Esophagus muscularis mucosa (tissue), 4 donors: ENCODE measurements around the gene MAP6. TPM values are rescaled to one million over a fixed set of nuclear protein-coding genes. Genes with fewer than 3 reads are reported as not detected.
A peak's percentile ranks its signal among the peaks of the same experiment; 100 is the strongest.

Experiments used
- DNase-seq: peaks from one replicate; pipeline ENCODE4 v3.0.0-alpha.2; 2017; ENCODE audit errors: extremely low spot score
- H3K27ac ChIP-seq, 4 donors: fragments of 200-600 bp; sonication (generic); replicated peaks in 1 of 4; 1 replicate in 3 of 4; 2 replicates in 1 of 4; pipeline ENCODE4 v1.5.1; 2016 to 2019; ENCODE audit warnings: mild to moderate bottlenecking in 1 of 4
- H3K27me3 ChIP-seq, 4 donors: fragments of 200-600 bp; sonication (generic); one replicate each; pipeline versions ENCODE4 v1.5.1 to v1.6.0; 2016 to 2019
- H3K36me3 ChIP-seq, 4 donors: fragments of 200-600 bp; sonication (generic); one replicate each; pipeline ENCODE4 v1.5.1; 2016 to 2019
- H3K4me1 ChIP-seq, 4 donors: fragments of 200-600 bp; sonication (generic); one replicate each; pipeline ENCODE4 v1.5.1; 2016 to 2019
- H3K4me3 ChIP-seq, 4 donors: fragments of 200-600 bp; sonication (generic); 1 replicate in 2 of 4; 2 replicates in 2 of 4; pipeline ENCODE4 v1.5.1; 2016 to 2019; ENCODE audit warnings: mild to moderate bottlenecking in 4 of 4, moderate library complexity in 1 of 4
- H3K9me3 ChIP-seq, 4 donors: fragments of 200-600 bp; sonication (generic); 1 replicate in 3 of 4; 2 replicates in 1 of 4; pipeline ENCODE4 v1.5.1; 2016 to 2019
- EP300 ChIP-seq: sonication (generic); formaldehyde crosslinking; IDR thresholded peaks from one replicate; pipeline ENCODE4 v1.6.1; 2017; ENCODE audit warnings: antibody characterized with exemption
- POLR2A ChIP-seq: fragments of 450-650 bp; IDR thresholded peaks from one replicate; pipeline ENCODE4 v1.6.1; 2017; ENCODE audit warnings: antibody characterized with exemption, moderate library complexity, mild to moderate bottlenecking, low read depth
- POLR2AphosphoS5 ChIP-seq, 2 donors: sonication (generic); formaldehyde crosslinking; IDR thresholded peaks; one replicate each; pipeline ENCODE4 v1.6.1; 2017; ENCODE audit warnings: antibody characterized with exemption in 2 of 2
- WGBS: methylation state at CpG from one replicate; pipeline ENCODE4 v1.1.5; 2018; 5-methylcytosine and 5-hydroxymethylcytosine counted together
- intact Hi-C: fragments of 100-400 bp; cut with DNase I; formaldehyde crosslinking; loops from one replicate; pipeline ENCODE4 v1.15.1; 2023
- total RNA-seq, 4 donors: library from RNA; depleted of rRNA; stranded (reverse); fragments of >200 nt; gene quantifications; one replicate each; pipeline versions ENCODE4 v1.1.0 to v1.2.1, GENCODE V29; 2016
- TF ChIP-seq, protein P1 (sequence below), 3 experiments: fragments of 200-600 bp in 2 of 3; fragments of 450-650 bp in 1 of 3; sonication (generic) in 2 of 3; IDR thresholded peaks; one replicate each; pipeline ENCODE4 v1.5.1; 2017 to 2019; ENCODE audit warnings: antibody characterized with exemption in 3 of 3, mild to moderate bottlenecking in 2 of 3, moderate library complexity in 1 of 3

The MAP6 gene
- total RNA-seq, 4 donors from 2014 or later: 20.7 to 43.8 (median 30.5) TPM

DNA sequence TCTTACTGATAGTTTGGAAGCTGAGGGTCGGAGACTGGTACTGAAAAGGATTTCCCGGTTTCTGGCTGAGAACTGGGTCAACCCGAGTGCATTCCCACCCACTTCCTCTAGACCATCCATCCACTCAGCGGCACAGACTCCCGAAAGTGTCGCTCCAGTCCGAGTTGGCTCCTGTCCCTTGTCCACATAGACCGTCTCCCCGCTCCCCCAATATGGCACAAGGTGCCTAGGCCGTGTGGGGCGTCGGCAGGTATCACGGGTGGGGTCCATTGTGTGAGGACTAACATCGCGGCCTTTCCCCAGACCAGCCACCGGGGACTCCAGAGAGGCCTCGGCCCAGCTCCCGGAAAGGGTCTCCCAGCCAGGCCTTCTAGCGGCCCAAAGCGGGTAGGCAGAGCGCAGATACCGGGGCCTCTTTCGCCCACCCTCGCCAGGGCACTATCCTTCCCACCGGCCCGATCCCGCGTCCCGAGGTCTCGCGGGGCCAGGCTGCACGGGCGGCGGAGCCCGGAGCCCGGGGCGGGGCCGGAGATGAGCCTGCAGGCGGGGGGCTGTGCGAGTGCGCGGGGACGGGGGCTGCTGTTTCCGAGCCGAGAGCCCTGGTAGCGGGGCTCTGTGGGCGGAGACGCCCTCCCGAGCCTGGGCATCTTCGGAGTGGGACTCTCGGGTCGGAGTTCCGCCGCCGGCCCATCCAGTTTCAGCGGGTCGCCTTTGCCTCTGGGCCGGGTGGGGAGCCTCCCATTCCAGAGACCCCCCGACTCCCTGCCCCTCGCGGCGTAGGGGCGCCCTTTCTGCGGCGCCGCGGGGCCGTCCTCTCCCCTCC is 85.7 kb downstream of the MAP6 start:
- intact Hi-C loops: no loop called here
- no peak for DNase-seq
- WGBS: 2% methylated on average over 8 of the region's 68 CpGs
- peak overlapping the region; percentile 92 to 98 (median 98) for H3K27ac ChIP-seq
- no peaks in the 10 kb centered on the region for H3K9me3 ChIP-seq
- no peaks in the 10 kb centered on the region for H3K27me3 ChIP-seq
- H3K36me3 ChIP-seq: no peaks in the 10 kb centered on the region
- no peak for TF ChIP-seq POLR2A
- TF ChIP-seq EP300: no peak
- peak in 1 of 2 donors; percentile 82 for TF ChIP-seq POLR2AphosphoS5 (IDR thresholded peaks at IDR 0.05)
- TF ChIP-seq, protein P1, sequence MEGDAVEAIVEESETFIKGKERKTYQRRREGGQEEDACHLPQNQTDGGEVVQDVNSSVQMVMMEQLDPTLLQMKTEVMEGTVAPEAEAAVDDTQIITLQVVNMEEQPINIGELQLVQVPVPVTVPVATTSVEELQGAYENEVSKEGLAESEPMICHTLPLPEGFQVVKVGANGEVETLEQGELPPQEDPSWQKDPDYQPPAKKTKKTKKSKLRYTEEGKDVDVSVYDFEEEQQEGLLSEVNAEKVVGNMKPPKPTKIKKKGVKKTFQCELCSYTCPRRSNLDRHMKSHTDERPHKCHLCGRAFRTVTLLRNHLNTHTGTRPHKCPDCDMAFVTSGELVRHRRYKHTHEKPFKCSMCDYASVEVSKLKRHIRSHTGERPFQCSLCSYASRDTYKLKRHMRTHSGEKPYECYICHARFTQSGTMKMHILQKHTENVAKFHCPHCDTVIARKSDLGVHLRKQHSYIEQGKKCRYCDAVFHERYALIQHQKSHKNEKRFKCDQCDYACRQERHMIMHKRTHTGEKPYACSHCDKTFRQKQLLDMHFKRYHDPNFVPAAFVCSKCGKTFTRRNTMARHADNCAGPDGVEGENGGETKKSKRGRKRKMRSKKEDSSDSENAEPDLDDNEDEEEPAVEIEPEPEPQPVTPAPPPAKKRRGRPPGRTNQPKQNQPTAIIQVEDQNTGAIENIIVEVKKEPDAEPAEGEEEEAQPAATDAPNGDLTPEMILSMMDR (IDR thresholded peaks at IDR 0.05): peak in 1 of 3 experiments; percentile 25
- H3K4me3 ChIP-seq: peak overlapping the region; percentile 69 to 84 (median 80)
- peaks cover 19 to 33% (median 26%) of the 10 kb centered on the region in 4 donors for H3K4me1 ChIP-seq

DNA sequence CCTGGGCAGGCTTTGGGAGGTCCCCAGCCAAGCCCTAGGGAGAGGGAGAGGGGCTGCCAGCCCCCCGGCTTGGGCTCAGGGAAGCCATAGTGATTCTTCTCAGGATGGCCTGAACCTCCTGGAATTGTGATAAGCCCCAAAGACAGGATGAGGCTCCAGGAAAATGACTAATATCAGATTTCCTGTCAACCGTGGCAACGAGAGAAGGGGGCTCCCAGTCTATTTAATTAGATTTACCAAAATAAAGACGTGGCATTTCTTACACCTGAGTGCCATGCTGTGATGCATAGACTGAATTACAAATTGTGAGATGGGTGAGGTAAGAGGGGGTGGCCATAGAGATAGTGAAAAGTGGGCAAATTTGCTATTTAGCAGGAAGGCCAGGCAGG is 86.3 kb downstream of the MAP6 start:
- TF ChIP-seq POLR2AphosphoS5 (IDR thresholded peaks at IDR 0.05) (no peak), POLR2A (no peak), EP300 (no peak)
- TF ChIP-seq, protein P1 (IDR thresholded peaks at IDR 0.05): no peak
- 26% methylated on average over 3 of the region's 4 CpGs for WGBS
- Histone ChIP-seq H3K4me3 (peak overlapping the region; percentile 69 to 84 (median 80)), H3K9me3 (no peaks in the 10 kb centered on the region), H3K36me3 (no peaks in the 10 kb centered on the region), H3K27me3 (no peaks in the 10 kb centered on the region), H3K27ac (peak overlapping the region; percentile 92 to 98 (median 98)), H3K4me1 (peaks cover 19 to 34% (median 26%) of the 10 kb centered on the region in 4 donors)
- DNase-seq: no peak
- intact Hi-C loops: no loop called here

DNA sequence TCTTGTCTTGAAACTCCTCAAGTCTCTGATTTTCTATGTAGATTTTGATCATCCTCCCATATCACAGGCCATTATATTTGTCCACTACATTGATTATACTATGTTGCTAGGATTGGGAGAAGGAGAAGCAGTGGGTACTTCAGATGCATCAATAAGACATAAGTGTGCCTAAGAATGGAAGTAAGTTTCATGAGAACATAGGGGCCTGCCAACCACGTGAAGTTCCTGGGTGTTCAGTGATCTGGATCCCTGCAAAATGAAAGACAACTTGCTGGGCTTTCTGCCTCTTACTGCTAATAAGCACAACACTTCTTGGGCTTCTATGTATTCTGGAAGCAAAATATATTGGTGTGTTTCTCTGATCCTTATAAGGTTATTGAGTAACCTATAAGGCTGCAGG is 89.0 kb downstream of the MAP6 start:
- Histone ChIP-seq H3K27ac (no peak overlapping the region), H3K36me3 (no peaks in the 10 kb centered on the region), H3K4me3 (no peak overlapping the region), H3K4me1 (peaks cover 31 to 47% (median 40%) of the 10 kb centered on the region in 4 donors), H3K9me3 (no peaks in the 10 kb centered on the region), H3K27me3 (no peaks in the 10 kb centered on the region)
- intact Hi-C loops: no loop called here
- WGBS: 93% methylated on average over 1 of the region's 1 CpG
- DNase-seq: no peak
- TF ChIP-seq, protein P1 (IDR thresholded peaks at IDR 0.05): no peak
- TF ChIP-seq POLR2A (no peak), EP300 (no peak), POLR2AphosphoS5 (IDR thresholded peaks at IDR 0.05) (no peak)

DNA sequence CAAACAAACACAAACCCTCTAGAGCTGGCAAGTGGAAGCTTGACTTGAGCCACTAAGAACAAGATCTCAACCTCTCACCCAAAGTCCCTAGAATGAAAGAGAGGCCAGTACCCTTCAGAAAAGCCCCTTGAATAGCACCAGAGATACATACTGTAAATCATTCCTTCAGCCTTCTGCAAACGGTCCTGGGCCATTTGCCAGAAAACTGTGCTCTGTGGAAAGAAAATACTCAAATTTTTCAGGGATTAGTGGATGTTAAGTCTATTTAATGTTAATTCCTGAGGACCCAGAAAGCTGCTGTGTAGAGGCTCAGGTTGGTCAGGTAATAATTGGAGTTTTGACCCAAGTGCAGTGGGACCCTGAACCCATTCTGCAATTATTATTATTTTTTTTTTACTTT is 89.9 kb downstream of the MAP6 start:
- H3K4me3 ChIP-seq: no peak overlapping the region
- intact Hi-C loops: no loop called here
- WGBS: 17% methylated on average over 1 of the region's 1 CpG
- no peak for TF ChIP-seq EP300
- no peak for TF ChIP-seq POLR2A
- no peak for TF ChIP-seq POLR2AphosphoS5 (IDR thresholded peaks at IDR 0.05)
- TF ChIP-seq, protein P1 (IDR thresholded peaks at IDR 0.05): no peak
- peaks cover 26 to 39% (median 32%) of the 10 kb centered on the region in 4 donors for H3K4me1 ChIP-seq
- no peak overlapping the region for H3K27ac ChIP-seq
- DNase-seq: no peak
- peaks cover 0 to 6% (median 2%) of the 10 kb centered on the region in 4 donors for H3K36me3 ChIP-seq
- no peaks in the 10 kb centered on the region for H3K9me3 ChIP-seq
- H3K27me3 ChIP-seq: no peaks in the 10 kb centered on the region
